GM19455 (cell line): ENCODE measurements around the gene PCDHB16.
"Not testable (repeated sequence)": the region's sequence is repeated elsewhere in the genome, so short reads cannot be mapped to it uniquely, and the experiment has no call there.

Experiments
- ATAC-seq: cut with Tn5 transposase; IDR thresholded peaks from one replicate; pipeline ENCODE4 v1.9.1; 2021; ENCODE audit not compliant: unreplicated experiment

PCDHB16 gene

GRCh38 chr5:141182248-141182647 lies at the start of gene PCDHB16:
Gene PCDHB16, plus strand, starts transcription at chr5:141182387. Its CDS starts 173 bp downstream, at chr5:141182560.
- ATAC-seq, result no peak

GRCh38 chr5:141135030-141135717 lies 47.0 kb upstream of the PCDHB16 start, which contains the start of gene PCDHB5:
Gene PCDHB5, plus strand, starts transcription at chr5:141135206. Its CDS starts 229 bp downstream, at chr5:141135435.
- no peak for ATAC-seq

GRCh38 chr5:141135718-141136266 lies 46.4 kb upstream of the PCDHB16 start:
- no peak for ATAC-seq

GRCh38 chr5:141137346-141137745 lies 44.8 kb upstream of the PCDHB16 start:
- ATAC-seq, result not testable (repeated sequence)

- ATAC-seq, result no peak
Measured at GRCh38 chr5:141149812-141150211, 32.4 kb upstream of the PCDHB16 start, which contains the start of gene PCDHB6. Gene PCDHB6, plus strand, starts transcription at chr5:141150057. Its CDS starts 201 bp downstream, at chr5:141150258.

GRCh38 chr5:141150224-141150992 lies 31.8 kb upstream of the PCDHB16 start:
- ATAC-seq, result no peak

- ATAC-seq, result no peak
Measured at GRCh38 chr5:141150993-141151325, 31.2 kb upstream of the PCDHB16 start.

GRCh38 chr5:141151632-141152031 lies 30.6 kb upstream of the PCDHB16 start:
- ATAC-seq, result not testable (repeated sequence)

- ATAC-seq, result not testable (repeated sequence)
Measured at GRCh38 chr5:141152096-141152495, 30.1 kb upstream of the PCDHB16 start.

- ATAC-seq, result no peak
Measured at GRCh38 chr5:141155540-141156374, 26.4 kb upstream of the PCDHB16 start.

- ATAC-seq, result not testable (repeated sequence)
Measured at GRCh38 chr5:141157356-141157755, 24.8 kb upstream of the PCDHB16 start.

GRCh38 chr5:141157901-141158300 lies 24.3 kb upstream of the PCDHB16 start:
- not testable (repeated sequence) for ATAC-seq

- no peak for ATAC-seq
Measured at GRCh38 chr5:141172381-141173204, 9.6 kb upstream of the PCDHB16 start, which contains the start of gene PCDHB7. Gene PCDHB7, plus strand, starts transcription at chr5:141172644. Its CDS starts 192 bp downstream, at chr5:141172836.

GRCh38 chr5:141174291-141175104 lies 7.7 kb upstream of the PCDHB16 start:
- not testable (repeated sequence) for ATAC-seq

GRCh38 chr5:141175933-141176332 lies 6.3 kb upstream of the PCDHB16 start:
- no peak for ATAC-seq

GRCh38 chr5:141177577-141178191 lies 4.5 kb upstream of the PCDHB16 start, which contains the start of gene PCDHB8:
Gene PCDHB8, plus strand, starts transcription at chr5:141177790. Its CDS starts 245 bp downstream, at chr5:141178035.
- ATAC-seq, result not testable (repeated sequence)

GRCh38 chr5:141179371-141179770 lies 2.8 kb upstream of the PCDHB16 start:
- ATAC-seq, result not testable (repeated sequence)

GRCh38 chr5:141179876-141180275 lies 2.3 kb upstream of the PCDHB16 start:
- ATAC-seq, result not testable (repeated sequence)
